ENCODE measurements around the gene PLSCR5. TPM values are rescaled to one million over a fixed set of nuclear protein-coding genes. Genes with fewer than 3 reads are reported as not detected.
A peak's percentile ranks its signal among the peaks of the same experiment; 100 is the strongest.

The PLSCR5 gene
- polyA plus RNA-seq, 1 donor = 0.10 TPM

DNA sequence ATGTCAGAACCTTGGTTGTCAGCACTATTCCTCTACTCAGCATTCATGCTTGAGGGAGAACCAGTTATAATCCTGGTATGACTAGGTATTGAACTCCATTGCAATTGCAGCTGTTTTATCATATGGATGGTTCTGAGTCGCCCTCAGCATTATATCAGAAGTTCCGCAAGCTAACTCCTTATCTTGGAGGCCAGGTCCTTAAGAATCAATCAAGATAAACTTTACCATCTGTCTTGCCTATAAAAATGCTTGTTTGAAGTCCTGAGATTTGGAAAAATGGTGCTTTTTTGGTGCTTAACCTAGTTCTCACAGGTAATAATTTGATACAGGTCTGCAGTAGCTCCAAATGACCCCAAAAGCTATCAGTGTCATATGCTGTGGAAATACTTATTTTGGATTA is 44.5 kb downstream of the PLSCR5 start:
- no peak overlapping the region for H3K4me3 ChIP-seq (ENCODE audit: low read length)
- no peak overlapping the region for H3K27ac ChIP-seq (ENCODE audit: low read length)
- no peaks in the 10 kb centered on the region for H3K4me1 ChIP-seq (ENCODE audit: control insufficient read depth, insufficient read depth, low read length)
- DNase-seq = no peak
- H3K36me3 ChIP-seq (ENCODE audit: control insufficient read depth, insufficient read depth, low read length) = no peaks in the 10 kb centered on the region
- H3K9me3 ChIP-seq (ENCODE audit: control insufficient read depth, low read depth, low read length) = no peaks in the 10 kb centered on the region
- WGBS (ENCODE audit: insufficient coverage, low lambda C conversion rate) = no CpG with 5 or more reads among the region's 2 CpGs
- no peaks in the 10 kb centered on the region for H3K27me3 ChIP-seq (ENCODE audit: control insufficient read depth, insufficient read depth, low read length)

DNA sequence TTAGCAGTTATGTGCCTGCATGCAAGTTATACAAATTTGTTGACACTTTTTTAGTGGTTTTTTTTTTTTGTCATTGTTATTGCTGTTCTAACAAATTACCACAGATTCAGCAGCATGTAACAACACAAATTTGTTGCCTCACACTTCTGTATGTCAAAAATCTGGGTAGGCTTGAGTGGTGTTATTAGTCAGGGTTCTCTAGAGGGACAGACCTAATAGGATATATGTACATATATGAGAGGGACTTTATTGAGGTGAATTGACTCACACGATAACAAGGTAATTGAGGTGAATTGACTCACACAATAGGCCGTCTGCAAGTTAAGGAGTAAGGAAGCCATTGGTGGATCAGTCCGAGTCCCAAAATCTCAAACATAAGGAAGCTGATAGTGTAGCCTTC is 45.8 kb downstream of the PLSCR5 start:
- 100% methylated on average over 1 of the region's 3 CpGs for WGBS (ENCODE audit: insufficient coverage, low lambda C conversion rate)
- no peak for DNase-seq
- Histone ChIP-seq H3K4me1 (ENCODE audit: control insufficient read depth, insufficient read depth, low read length) (no peaks in the 10 kb centered on the region), H3K9me3 (ENCODE audit: control insufficient read depth, low read depth, low read length) (no peaks in the 10 kb centered on the region), H3K27ac (ENCODE audit: low read length) (no peak overlapping the region), H3K36me3 (ENCODE audit: control insufficient read depth, insufficient read depth, low read length) (no peaks in the 10 kb centered on the region), H3K27me3 (ENCODE audit: control insufficient read depth, insufficient read depth, low read length) (no peaks in the 10 kb centered on the region), H3K4me3 (ENCODE audit: low read length) (no peak overlapping the region)

DNA sequence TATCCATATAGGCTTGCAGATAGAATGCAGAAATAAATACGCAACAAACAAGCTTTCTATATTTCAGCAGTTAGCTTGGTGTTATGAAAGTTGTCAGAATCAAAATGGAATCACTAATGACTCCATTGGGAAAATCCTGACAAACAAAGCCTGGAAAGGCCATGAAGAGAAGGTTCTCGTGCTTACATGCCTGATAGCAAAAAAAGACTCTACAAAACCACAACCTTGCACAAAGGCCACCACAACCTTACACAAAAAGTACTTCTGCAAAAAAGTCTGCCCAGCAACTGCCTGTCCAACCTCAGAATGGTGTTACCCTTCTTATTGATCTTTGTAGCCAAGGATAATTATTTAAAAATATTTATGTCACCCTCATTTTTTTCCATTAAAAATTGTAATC is 46.4 kb downstream of the PLSCR5 start:
- 100% methylated on average over 1 of the region's 2 CpGs for WGBS (ENCODE audit: insufficient coverage, low lambda C conversion rate)
- no peak for DNase-seq

DNA sequence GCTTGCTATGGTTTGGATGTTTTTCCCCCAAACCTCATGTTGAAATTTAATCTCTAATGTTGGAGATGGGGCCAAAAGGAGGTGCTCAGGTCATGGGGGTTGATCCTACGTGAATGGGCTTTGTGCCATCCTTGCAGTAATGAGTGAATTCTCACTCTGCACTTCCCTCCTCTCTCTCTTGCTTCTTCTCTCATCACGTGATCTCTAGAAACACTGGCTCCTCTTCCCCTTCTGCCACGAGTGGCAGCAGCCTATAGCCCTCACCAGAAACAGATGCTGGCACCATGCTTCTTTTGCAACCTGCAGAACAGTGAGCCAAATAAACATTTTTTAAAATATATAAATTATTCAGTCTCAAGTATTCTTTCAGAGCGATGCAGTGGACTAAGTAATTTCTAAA is 47.4 kb downstream of the PLSCR5 start:
- DNase-seq = no peak
- no peaks in the 10 kb centered on the region for H3K36me3 ChIP-seq (ENCODE audit: control insufficient read depth, insufficient read depth, low read length)
- WGBS (ENCODE audit: insufficient coverage, low lambda C conversion rate) = no CpG with 5 or more reads among the region's 4 CpGs
- H3K9me3 ChIP-seq (ENCODE audit: control insufficient read depth, low read depth, low read length) = no peaks in the 10 kb centered on the region
- H3K4me1 ChIP-seq (ENCODE audit: control insufficient read depth, insufficient read depth, low read length) = no peaks in the 10 kb centered on the region
- no peak overlapping the region for H3K4me3 ChIP-seq (ENCODE audit: low read length)
- H3K27me3 ChIP-seq (ENCODE audit: control insufficient read depth, insufficient read depth, low read length) = no peaks in the 10 kb centered on the region
- no peak overlapping the region for H3K27ac ChIP-seq (ENCODE audit: low read length)

More for the DNA sequence above, 46.4 kb downstream of the PLSCR5 start:
- H3K27ac ChIP-seq (ENCODE audit: low read length) = no peak overlapping the region
- H3K4me3 ChIP-seq (ENCODE audit: low read length) = no peak overlapping the region
- no peaks in the 10 kb centered on the region for H3K4me1 ChIP-seq (ENCODE audit: control insufficient read depth, insufficient read depth, low read length)
- H3K9me3 ChIP-seq (ENCODE audit: control insufficient read depth, low read depth, low read length) = no peaks in the 10 kb centered on the region
- no peaks in the 10 kb centered on the region for H3K27me3 ChIP-seq (ENCODE audit: control insufficient read depth, insufficient read depth, low read length)
- no peaks in the 10 kb centered on the region for H3K36me3 ChIP-seq (ENCODE audit: control insufficient read depth, insufficient read depth, low read length)

DNA sequence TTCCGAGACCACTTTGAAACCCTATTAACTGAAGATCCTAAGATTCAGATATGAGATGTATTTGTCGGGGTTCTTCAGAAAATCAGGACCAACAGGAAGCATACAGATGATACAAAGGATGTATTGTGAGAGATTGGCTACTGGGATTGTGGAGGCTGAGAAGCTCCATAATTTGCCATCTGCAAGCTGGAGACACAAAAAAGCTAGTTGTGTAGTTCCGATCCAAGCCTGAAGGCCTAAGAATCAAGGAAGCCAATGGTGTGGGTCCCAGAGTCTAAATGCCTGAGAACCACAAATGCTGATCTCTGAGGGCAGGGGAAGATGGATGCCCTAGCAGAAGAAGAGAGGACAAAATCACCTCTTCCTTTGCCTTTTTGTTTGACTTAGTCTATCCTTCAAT is 49.8 kb downstream of the PLSCR5 start:
- Histone ChIP-seq H3K36me3 (ENCODE audit: control insufficient read depth, insufficient read depth, low read length) (no peaks in the 10 kb centered on the region), H3K4me3 (ENCODE audit: low read length) (no peak overlapping the region), H3K4me1 (ENCODE audit: control insufficient read depth, insufficient read depth, low read length) (no peaks in the 10 kb centered on the region), H3K27ac (ENCODE audit: low read length) (no peak overlapping the region), H3K9me3 (ENCODE audit: control insufficient read depth, low read depth, low read length) (no peaks in the 10 kb centered on the region), H3K27me3 (ENCODE audit: control insufficient read depth, insufficient read depth, low read length) (no peaks in the 10 kb centered on the region)
- no CpG with 5 or more reads among the region's 3 CpGs for WGBS (ENCODE audit: insufficient coverage, low lambda C conversion rate)
- DNase-seq = no peak

DNA sequence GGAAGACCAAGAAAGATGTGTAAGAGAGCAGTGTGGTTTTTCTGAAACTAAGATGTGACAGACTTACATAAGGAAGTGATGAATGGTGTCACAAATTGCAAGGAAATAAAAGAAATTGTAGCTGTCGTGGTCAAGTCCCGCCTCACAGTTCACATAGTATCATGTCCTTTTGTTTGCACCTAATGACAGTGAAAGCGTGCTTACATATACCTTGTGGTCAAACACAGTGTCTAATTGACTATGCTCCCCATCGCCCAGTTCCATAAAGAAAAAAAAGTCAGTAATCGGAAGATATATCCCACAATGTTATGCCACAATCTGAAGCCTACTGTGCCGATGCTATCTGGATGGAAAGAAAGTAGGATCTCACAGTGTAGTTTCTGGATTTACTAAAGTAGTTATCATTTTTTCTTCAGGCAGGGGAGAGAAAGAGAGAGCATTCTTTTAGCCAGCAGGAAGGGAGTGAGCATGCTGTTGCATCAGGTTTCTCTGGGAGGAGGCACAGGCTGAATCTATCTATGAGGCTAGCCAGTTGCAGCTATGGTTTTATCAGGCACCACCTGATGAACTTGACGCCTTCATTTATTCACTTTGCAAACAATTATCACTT is 50.9 kb downstream of the PLSCR5 start:
- Histone ChIP-seq H3K27ac (ENCODE audit: low read length) (no peak overlapping the region), H3K9me3 (ENCODE audit: control insufficient read depth, low read depth, low read length) (no peaks in the 10 kb centered on the region), H3K4me3 (ENCODE audit: low read length) (no peak overlapping the region), H3K36me3 (ENCODE audit: control insufficient read depth, insufficient read depth, low read length) (no peaks in the 10 kb centered on the region), H3K4me1 (ENCODE audit: control insufficient read depth, insufficient read depth, low read length) (no peaks in the 10 kb centered on the region), H3K27me3 (ENCODE audit: control insufficient read depth, insufficient read depth, low read length) (no peaks in the 10 kb centered on the region)
- 96% methylated on average over 4 of the region's 7 CpGs for WGBS (ENCODE audit: insufficient coverage, low lambda C conversion rate)
- no peak for DNase-seq

DNA sequence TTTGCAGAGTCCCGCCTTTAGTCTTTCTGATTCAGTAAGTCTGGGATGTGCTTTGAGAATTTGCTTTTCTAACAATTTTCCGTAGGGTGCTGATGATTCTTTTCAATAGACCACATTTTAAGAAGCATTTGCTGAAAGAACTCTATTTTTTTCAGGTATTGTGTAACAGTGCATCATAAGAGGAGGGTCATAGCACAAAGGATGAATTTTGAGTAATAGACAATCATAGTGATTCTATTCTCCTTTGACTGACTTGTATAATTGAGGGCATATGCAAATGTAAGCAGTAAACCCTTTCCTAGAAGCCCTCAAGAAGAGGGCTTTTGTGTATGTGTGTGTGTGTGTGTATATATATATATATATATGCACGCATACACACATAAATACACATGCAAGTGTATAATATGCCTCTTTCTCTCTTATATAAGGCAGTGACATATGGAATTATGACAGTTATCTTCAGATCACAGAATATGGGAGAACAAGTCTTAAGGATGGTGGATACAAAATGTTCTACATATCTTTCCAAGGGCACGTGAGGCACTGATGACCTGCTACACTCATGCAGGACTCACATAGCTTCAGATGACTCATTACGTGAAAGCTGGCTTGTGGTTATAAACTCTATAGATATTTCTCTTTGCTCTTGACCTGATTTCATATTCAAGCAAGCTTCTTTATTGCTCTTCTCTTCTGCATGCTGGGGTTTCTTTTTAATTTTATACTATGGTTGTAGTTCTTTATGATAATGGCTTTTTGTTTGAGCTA is 54.2 kb downstream of the PLSCR5 start:
- H3K27me3 ChIP-seq (ENCODE audit: control insufficient read depth, insufficient read depth, low read length) = no peaks in the 10 kb centered on the region
- no peak overlapping the region for H3K4me3 ChIP-seq (ENCODE audit: low read length)
- H3K27ac ChIP-seq (ENCODE audit: low read length) = no peak overlapping the region
- peak; percentile 40 to 66 for DNase-seq
- H3K9me3 ChIP-seq (ENCODE audit: control insufficient read depth, low read depth, low read length) = no peaks in the 10 kb centered on the region
- no peaks in the 10 kb centered on the region for H3K36me3 ChIP-seq (ENCODE audit: control insufficient read depth, insufficient read depth, low read length)
- no peaks in the 10 kb centered on the region for H3K4me1 ChIP-seq (ENCODE audit: control insufficient read depth, insufficient read depth, low read length)
- WGBS (ENCODE audit: insufficient coverage, low lambda C conversion rate) = 84% methylated on average over 3 of the region's 5 CpGs

DNA sequence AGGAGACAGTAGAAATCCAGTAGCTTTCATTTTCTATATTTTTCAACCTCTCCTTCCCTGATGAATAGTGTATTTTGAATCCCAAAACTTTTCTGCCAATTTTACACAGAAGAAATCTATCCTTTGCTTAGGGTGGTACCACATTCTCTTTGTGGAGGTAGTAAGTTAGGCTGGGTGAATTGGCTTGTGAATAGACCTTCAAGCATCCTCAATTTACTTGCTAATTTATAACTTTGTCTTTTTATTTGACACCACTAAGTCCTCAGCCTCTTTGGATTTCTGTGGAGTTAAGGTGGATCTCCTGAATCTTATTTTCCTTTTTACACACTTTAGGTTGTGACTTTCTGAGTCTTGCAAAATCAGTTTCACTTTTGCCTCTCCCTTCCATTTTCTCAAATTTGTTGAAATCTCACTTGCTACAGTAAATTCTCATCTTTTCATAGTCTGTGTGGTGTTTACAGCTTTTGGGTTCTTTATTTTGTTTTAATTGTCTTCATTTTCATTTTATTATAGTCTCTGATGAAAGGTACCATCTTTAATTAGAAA is 55.0 kb downstream of the PLSCR5 start:
- no peaks in the 10 kb centered on the region for H3K27me3 ChIP-seq (ENCODE audit: control insufficient read depth, insufficient read depth, low read length)
- DNase-seq = no peak
- H3K4me3 ChIP-seq (ENCODE audit: low read length) = no peak overlapping the region
- H3K9me3 ChIP-seq (ENCODE audit: control insufficient read depth, low read depth, low read length) = no peaks in the 10 kb centered on the region
- no peak overlapping the region for H3K27ac ChIP-seq (ENCODE audit: low read length)
- no peaks in the 10 kb centered on the region for H3K4me1 ChIP-seq (ENCODE audit: control insufficient read depth, insufficient read depth, low read length)
- H3K36me3 ChIP-seq (ENCODE audit: control insufficient read depth, insufficient read depth, low read length) = no peaks in the 10 kb centered on the region

DNA sequence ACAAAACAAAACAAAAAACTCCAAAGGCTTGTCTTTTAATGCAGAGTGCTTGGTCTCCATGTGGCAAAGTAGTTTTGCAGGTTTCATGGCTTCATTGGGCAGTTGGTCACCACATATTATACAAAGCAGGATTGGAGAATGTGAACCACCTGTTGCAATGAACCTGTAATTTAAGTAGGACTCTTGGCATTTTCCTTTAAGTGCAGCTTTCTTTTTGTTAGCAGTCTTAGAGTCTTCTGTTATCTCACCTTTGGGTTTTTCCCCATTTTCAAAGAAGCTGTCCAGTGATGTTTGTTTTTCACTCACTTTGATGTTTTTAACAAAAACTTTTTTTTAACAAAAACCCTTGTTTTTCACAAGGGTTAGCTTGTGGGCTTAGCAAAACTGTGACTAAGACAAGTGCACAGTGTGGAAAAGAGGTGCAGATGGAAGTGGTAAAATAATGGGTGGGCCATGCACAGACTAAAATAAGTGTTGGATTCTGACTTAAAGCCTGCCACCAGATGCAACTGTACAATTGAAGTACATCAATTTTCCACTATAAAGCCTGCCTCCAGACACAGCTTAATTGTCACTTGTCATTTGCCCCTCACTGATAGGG is 57.8 kb downstream of the PLSCR5 start:
- Histone ChIP-seq H3K4me1 (ENCODE audit: control insufficient read depth, insufficient read depth, low read length) (peaks cover under 1% of the 10 kb centered on the region), H3K36me3 (ENCODE audit: control insufficient read depth, insufficient read depth, low read length) (no peaks in the 10 kb centered on the region), H3K27ac (ENCODE audit: low read length) (no peak overlapping the region), H3K4me3 (ENCODE audit: low read length) (no peak overlapping the region), H3K27me3 (ENCODE audit: control insufficient read depth, insufficient read depth, low read length) (no peaks in the 10 kb centered on the region), H3K9me3 (ENCODE audit: control insufficient read depth, low read depth, low read length) (no peaks in the 10 kb centered on the region)
- DNase-seq = no peak

DNA sequence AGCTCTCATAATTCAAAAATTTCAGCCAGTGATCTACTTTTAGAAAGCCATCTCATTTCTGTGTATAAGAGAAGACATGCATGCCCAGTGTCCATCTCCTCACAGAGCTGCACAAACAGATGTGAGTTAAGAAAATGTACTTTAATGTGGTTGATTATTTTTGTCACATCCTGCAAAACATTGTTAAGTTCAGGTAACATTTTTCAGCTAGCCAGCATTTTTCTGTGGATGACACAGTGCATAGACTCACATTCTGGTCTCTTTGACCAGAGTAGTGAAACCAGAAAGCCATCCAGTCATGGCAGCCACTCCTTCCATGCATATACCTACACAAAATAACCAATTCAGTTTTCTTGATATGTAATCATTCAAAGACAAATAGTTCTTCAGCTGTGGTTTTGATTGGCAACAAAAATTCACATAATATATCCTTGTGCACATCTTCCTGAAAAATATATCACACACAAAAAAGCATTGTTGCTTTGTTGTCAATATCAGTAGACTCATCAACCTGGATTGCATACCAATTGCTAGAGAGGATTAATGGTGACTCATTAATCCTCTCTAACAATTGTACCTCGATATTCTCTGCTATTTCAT is 58.7 kb downstream of the PLSCR5 start:
- WGBS (ENCODE audit: insufficient coverage, low lambda C conversion rate) = no CpG with 5 or more reads among the region's 1 CpG
- Histone ChIP-seq H3K9me3 (ENCODE audit: control insufficient read depth, low read depth, low read length) (no peaks in the 10 kb centered on the region), H3K4me3 (ENCODE audit: low read length) (no peak overlapping the region), H3K4me1 (ENCODE audit: control insufficient read depth, insufficient read depth, low read length) (peaks cover 9% of the 10 kb centered on the region), H3K27me3 (ENCODE audit: control insufficient read depth, insufficient read depth, low read length) (no peaks in the 10 kb centered on the region), H3K27ac (ENCODE audit: low read length) (no peak overlapping the region), H3K36me3 (ENCODE audit: control insufficient read depth, insufficient read depth, low read length) (no peaks in the 10 kb centered on the region)
- DNase-seq = no peak
